ENCODE results near the gene DDR2.
A peak's percentile ranks its signal among the peaks of the same experiment; 100 is the strongest.

DDR2 gene

DNA sequence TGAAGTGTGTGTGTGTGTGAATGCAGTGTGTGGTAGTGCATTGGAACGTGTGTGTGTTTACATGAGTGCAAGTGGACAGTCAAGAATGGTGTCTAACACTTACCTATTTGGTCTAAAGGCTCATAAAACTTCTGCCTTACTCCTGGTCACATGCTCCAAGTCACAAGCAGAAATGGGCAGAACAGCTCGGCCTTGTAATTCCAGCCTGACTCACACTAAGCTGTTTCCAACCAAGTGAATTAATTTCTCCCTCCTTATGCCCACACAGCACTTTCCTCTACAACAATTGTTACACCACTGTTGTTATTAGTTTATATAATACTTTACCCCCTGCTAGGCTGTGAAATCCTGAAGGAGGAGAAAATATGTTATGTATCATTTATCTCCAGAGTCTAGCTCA is 43.8 kb downstream of the DDR2 start:
- TF ChIP-seq SIN3A (IDR thresholded peaks at IDR 0.05; ENCODE audit: borderline replicate concordance, insufficient read depth, low read length) (no peak), POLR2AphosphoS5 (IDR thresholded peaks at IDR 0.05; ENCODE audit: low read depth, low read length) (no peak)

DNA sequence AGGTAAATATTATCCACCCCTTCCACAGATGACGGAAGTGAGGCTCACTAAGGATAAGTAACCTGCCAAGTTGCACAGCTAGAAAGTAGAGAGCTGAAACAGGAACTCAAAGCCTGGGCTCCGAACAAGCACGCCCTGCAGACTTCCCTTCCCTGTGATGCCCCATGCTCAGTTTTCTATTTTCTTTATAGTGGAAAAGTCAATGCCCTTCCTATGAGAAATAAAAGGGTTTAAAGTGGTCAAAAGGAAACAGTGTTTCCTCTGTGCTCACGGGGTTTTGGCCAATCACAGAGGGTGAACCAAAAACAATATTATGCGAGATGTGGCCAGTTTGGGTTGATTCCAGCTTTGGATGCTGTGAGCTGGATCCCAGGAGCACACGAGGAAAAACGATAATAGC is 44.5 kb downstream of the DDR2 start:
- TF ChIP-seq POLR2AphosphoS5 (IDR thresholded peaks at IDR 0.05; ENCODE audit: low read depth, low read length): no peak
- TF ChIP-seq, protein P1, sequence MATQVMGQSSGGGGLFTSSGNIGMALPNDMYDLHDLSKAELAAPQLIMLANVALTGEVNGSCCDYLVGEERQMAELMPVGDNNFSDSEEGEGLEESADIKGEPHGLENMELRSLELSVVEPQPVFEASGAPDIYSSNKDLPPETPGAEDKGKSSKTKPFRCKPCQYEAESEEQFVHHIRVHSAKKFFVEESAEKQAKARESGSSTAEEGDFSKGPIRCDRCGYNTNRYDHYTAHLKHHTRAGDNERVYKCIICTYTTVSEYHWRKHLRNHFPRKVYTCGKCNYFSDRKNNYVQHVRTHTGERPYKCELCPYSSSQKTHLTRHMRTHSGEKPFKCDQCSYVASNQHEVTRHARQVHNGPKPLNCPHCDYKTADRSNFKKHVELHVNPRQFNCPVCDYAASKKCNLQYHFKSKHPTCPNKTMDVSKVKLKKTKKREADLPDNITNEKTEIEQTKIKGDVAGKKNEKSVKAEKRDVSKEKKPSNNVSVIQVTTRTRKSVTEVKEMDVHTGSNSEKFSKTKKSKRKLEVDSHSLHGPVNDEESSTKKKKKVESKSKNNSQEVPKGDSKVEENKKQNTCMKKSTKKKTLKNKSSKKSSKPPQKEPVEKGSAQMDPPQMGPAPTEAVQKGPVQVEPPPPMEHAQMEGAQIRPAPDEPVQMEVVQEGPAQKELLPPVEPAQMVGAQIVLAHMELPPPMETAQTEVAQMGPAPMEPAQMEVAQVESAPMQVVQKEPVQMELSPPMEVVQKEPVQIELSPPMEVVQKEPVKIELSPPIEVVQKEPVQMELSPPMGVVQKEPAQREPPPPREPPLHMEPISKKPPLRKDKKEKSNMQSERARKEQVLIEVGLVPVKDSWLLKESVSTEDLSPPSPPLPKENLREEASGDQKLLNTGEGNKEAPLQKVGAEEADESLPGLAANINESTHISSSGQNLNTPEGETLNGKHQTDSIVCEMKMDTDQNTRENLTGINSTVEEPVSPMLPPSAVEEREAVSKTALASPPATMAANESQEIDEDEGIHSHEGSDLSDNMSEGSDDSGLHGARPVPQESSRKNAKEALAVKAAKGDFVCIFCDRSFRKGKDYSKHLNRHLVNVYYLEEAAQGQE (IDR thresholded peaks at IDR 0.05; ENCODE audit: insufficient read depth in 1 of 2, low read depth in 2 of 2, low read length in 2 of 2): no peak
- TF ChIP-seq SIN3A (IDR thresholded peaks at IDR 0.05; ENCODE audit: borderline replicate concordance, insufficient read depth, low read length): 0 out of 2 replicates have a peak, but pooled peaks have one; percentile 9

DNA sequence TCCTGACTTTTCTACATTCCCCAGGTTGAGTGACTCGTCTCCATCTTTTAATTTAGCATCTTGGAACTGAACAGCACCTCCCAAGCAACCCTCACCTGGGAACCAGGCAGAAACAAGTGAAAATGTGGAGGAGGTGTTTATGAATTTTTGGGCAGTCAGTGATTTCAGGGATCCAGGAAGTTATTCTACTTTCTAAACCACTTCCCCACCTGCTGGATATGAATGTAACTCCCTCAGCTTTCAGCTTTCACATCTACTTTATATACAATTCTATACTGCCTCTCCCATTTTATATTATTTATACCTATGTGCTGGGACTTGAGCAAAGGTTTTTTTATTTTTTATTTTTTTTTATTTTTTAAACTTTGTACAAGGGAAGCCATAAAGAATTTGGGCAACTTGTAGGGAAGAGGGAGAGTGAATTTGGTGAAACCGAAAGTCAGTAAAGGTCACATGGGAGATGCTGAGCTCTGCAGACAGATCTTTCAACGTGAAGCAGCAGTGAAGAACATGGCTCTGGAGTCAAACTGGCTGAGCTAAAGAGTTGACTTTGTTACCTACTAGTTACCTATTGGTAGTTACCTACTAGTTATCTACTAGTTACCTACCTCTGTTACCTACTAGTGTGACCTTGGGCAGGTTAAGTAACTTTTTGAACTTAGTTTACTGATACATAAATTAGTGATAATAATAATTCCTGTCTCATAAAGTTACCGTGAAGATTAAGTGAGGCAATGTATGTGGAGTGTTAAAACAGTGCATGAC is 45.5 kb downstream of the DDR2 start:
- TF ChIP-seq POLR2AphosphoS5 (IDR thresholded peaks at IDR 0.05; ENCODE audit: low read depth, low read length) (no peak), SIN3A (IDR thresholded peaks at IDR 0.05; ENCODE audit: borderline replicate concordance, insufficient read depth, low read length) (no peak), TAF1 (IDR thresholded peaks at IDR 0.05; ENCODE audit: borderline replicate concordance, insufficient read depth, low read length) (no peak), FOXP2 (optimal IDR thresholded peaks at IDR 0.05; ENCODE audit: borderline replicate concordance, extremely low read depth, extremely low read length, insufficient read depth) (no peak)
- TF ChIP-seq, protein P1 (IDR thresholded peaks at IDR 0.05; ENCODE audit: insufficient read depth in 1 of 2, low read depth in 2 of 2, low read length in 2 of 2): no peak

DNA sequence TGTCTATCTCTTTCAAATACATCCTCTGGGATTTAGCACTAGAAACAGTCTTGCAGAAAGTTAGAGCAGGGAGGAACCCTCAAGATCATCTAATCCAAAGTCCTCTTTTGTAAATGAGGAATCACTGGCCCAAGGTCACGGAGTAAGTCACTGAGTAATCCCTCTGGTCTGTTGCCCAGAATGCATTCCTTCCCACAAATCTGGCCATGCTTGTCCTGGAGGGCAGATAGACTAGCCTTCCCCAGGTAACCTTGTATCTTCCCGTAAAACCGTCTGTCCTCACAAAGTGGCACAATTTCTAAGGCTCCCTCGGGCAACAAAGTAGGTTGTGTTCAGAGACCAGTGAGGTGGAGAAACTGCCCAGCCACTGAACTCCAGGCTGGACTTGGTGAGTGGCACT is 46.2 kb downstream of the DDR2 start:
- TF ChIP-seq POLR2AphosphoS5 (IDR thresholded peaks at IDR 0.05; ENCODE audit: low read depth, low read length): no peak
- TF ChIP-seq SIN3A (IDR thresholded peaks at IDR 0.05; ENCODE audit: borderline replicate concordance, insufficient read depth, low read length): no peak
- TF ChIP-seq, protein P1 (IDR thresholded peaks at IDR 0.05; ENCODE audit: insufficient read depth in 1 of 2, low read depth in 2 of 2, low read length in 2 of 2): no peak
- no peak for TF ChIP-seq TAF1 (IDR thresholded peaks at IDR 0.05; ENCODE audit: borderline replicate concordance, insufficient read depth, low read length)
- no peak for TF ChIP-seq FOXP2 (optimal IDR thresholded peaks at IDR 0.05; ENCODE audit: borderline replicate concordance, extremely low read depth, extremely low read length, insufficient read depth)

DNA sequence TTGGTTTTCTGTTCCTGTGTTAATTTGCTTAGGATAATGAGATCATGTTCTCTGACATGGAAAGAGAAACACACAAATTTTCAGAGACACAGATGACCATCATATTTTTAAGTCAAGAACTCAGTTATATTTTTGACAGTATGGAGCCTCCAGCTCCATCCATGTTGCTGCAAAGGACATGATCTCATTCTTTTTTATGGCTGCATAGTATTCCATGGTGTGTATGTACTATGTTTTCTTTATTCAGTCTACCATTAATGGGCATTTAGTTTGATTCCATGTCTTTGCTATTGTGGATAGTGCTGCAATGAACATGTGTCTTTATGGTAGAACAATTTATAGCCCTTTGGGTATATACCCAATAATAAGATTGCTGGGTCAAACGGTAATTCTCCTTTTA is 47.0 kb downstream of the DDR2 start:
- TF ChIP-seq TAF1 (IDR thresholded peaks at IDR 0.05; ENCODE audit: borderline replicate concordance, insufficient read depth, low read length) (no peak), POLR2AphosphoS5 (IDR thresholded peaks at IDR 0.05; ENCODE audit: low read depth, low read length) (no peak), SIN3A (IDR thresholded peaks at IDR 0.05; ENCODE audit: borderline replicate concordance, insufficient read depth, low read length) (no peak)
- TF ChIP-seq, protein P1 (IDR thresholded peaks at IDR 0.05; ENCODE audit: insufficient read depth in 1 of 2, low read depth in 2 of 2, low read length in 2 of 2): no peak

Measured in PFSK-1 (cell line).